Fibroblast of lung (primary cell): Measurements from ENCODE around the gene PCYT1B. TPM values are rescaled to one million over a fixed set of nuclear protein-coding genes. Genes with fewer than 3 reads are reported as not detected.

Experiments
- DNase-seq, 2 donors: peaks; one replicate each; pipeline versions ENCODE4 v3.0.0 to v3.0.0-alpha.2; 2010; ENCODE audit warnings: low read depth in 2 of 2
- H2AFZ ChIP-seq: 2 replicates; pipeline ENCODE4 v1.5.1; 2012; ENCODE audit warnings: low read length, control low read depth, inconsistent platforms
- H3K27ac ChIP-seq: 2 replicates; pipeline ENCODE4 v1.5.1; 2011; ENCODE audit warnings: low read length, control low read depth; ENCODE audit not compliant: insufficient read depth
- H3K27me3 ChIP-seq: 2 replicates; pipeline ENCODE4 v1.5.1; 2011; ENCODE audit warnings: mild to moderate bottlenecking, low read length; ENCODE audit not compliant: control insufficient read depth, insufficient read depth
- H3K36me3 ChIP-seq: 2 replicates; pipeline ENCODE4 v1.5.1; 2011; ENCODE audit warnings: low read length; ENCODE audit not compliant: control insufficient read depth, insufficient read depth
- H3K4me1 ChIP-seq: 2 replicates; pipeline ENCODE4 v1.5.1; 2011; ENCODE audit warnings: low read length; ENCODE audit not compliant: control insufficient read depth, insufficient read depth; ENCODE audit errors: extremely low read depth
- H3K4me2 ChIP-seq: 2 replicates; pipeline ENCODE4 v1.5.1; 2011; ENCODE audit warnings: low read length, control low read depth; ENCODE audit not compliant: insufficient read depth; ENCODE audit errors: extremely low read depth
- H3K4me3 ChIP-seq, 4 experiments: fragments of 200-600 bp in 1 of 4; sonication (generic) in 1 of 4; replicated peaks in 1 of 4; 2 replicates each; pipeline ENCODE4 v1.5.1; 2011 to 2016; ENCODE audit warnings: low read length in 4 of 4, low read depth in 3 of 4, mild to moderate bottlenecking in 3 of 4, control low read depth in 2 of 4, inconsistent platforms in 1 of 4, mixed read lengths in 1 of 4; ENCODE audit not compliant: insufficient read depth in 1 of 4; ENCODE audit errors: control extremely low read depth in 1 of 4
- H3K79me2 ChIP-seq: 2 replicates; pipeline ENCODE4 v1.5.1; 2012; ENCODE audit warnings: mild to moderate bottlenecking, low read length, inconsistent platforms; ENCODE audit not compliant: control insufficient read depth, insufficient read depth
- H3K9ac ChIP-seq: 2 replicates; pipeline ENCODE4 v1.5.1; 2011; ENCODE audit warnings: mild to moderate bottlenecking, low read length, control low read depth; ENCODE audit not compliant: insufficient read depth
- H3K9me3 ChIP-seq: 2 replicates; pipeline ENCODE4 v1.5.1; 2012; ENCODE audit warnings: low read depth, low read length; ENCODE audit not compliant: control insufficient read depth, insufficient read depth
- H4K20me1 ChIP-seq: 2 replicates; pipeline ENCODE4 v1.5.1; 2011; ENCODE audit warnings: low read length; ENCODE audit not compliant: control insufficient read depth, insufficient read depth; ENCODE audit errors: extremely low read depth
- CTCF ChIP-seq, 2 donors: IDR thresholded peaks in 1 of 2; conservative IDR thresholded peaks in 1 of 2; 1 replicate in 1 of 2; 2 replicates in 1 of 2; pipeline ENCODE4 v1.5.1; 2011 to 2012; ENCODE audit warnings: low read length in 2 of 2, control low read depth in 1 of 2, inconsistent platforms in 1 of 2, low read depth in 1 of 2, mild to moderate bottlenecking in 1 of 2
- EZH2 ChIP-seq: IDR thresholded peaks from 2 replicates; pipeline ENCODE4 v1.5.1; 2012; ENCODE audit warnings: low read length, control low read depth, mild to moderate bottlenecking; ENCODE audit errors: missing control alignments
- polyA plus RNA-seq, 2 donors: library from polyadenylated mRNA; depleted of rRNA in 1 of 2; stranded (reverse) in 1 of 2; unstranded in 1 of 2; fragments of >200 nt; gene quantifications; 2 replicates each; pipeline ENCODE4 v1.2.1, GENCODE V29; 2011 to 2012; ENCODE audit warnings: missing spikeins in 1 of 2
- total RNA-seq: library from RNA; depleted of rRNA; stranded (reverse); fragments of >200 nt; gene quantifications from 2 replicates; pipeline ENCODE4 v1.2.1, GENCODE V29; 2014

PCYT1B gene
- total and polyA plus RNA-seq, 2 donors (not counting 1 experiment from before 2014, with no cell fraction given) = 0.17 to 0.34 TPM

- H3K27ac ChIP-seq = no peak overlapping the region
- TF ChIP-seq EZH2 (no peak), CTCF (conservative IDR thresholded peaks at IDR 0.05 in 1 of 2, IDR thresholded peaks at IDR 0.05 in 1 of 2; ENCODE audit: low read depth in 1 of 2, low read length in 2 of 2) (no peak)
These were observed 83.7 kb downstream of the PCYT1B start for GRCh38 chrX:24563291-24564010.

DNA sequence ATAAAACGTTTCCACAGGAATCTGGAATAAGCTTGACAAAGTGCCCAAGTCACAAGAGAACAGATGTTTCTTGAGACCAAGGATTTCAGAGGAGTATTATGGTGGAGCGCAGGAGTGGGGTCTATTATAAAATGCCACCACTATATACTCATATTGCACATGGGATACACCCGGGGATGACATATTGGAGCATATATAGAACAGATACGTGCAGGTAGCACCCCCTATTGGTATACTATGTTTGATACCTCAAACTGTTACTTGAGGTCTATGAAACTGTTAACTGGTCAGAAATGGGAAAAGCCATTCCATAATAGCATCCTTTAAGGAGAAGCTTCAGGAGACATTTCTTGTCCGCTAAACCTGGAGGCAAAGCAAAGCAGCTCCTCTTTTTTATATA lies 86.0 kb downstream of the PCYT1B start:
- no peak for DNase-seq

More at GRCh38 chrX:24563291-24564010, 83.7 kb downstream of the PCYT1B start:
- Histone ChIP-seq H3K4me2 (no peak overlapping the region), H3K36me3 (no peaks in the 10 kb centered on the region), H3K9ac (no peak overlapping the region), H3K27me3 (no peaks in the 10 kb centered on the region), H3K9me3 (no peaks in the 10 kb centered on the region), H3K79me2 (no peaks in the 10 kb centered on the region), H2AFZ (no peak overlapping the region), H3K4me3 (no peak overlapping the region), H3K4me1 (no peaks in the 10 kb centered on the region), H4K20me1 (no peaks in the 10 kb centered on the region)
- no peak for DNase-seq

DNA sequence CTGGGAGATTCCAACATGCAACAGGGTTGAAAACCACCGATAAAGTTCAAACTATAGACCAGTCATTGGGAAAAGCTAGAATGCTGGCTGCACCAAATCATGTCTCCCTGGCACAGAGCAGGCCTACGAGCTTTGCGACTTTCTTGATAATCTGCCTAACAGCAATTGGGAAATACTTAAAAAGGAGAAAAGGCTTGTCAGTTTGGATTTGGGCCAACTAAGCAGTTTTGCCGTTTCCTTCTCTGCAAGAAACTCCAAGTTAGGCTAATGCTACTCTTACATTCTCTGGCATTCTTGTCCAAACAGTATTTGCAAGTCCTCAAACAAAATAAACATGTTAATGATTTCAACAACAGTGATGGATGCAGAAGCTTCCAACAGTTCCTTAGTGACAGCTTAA lies 94.1 kb downstream of the PCYT1B start:
- TF ChIP-seq EZH2 = no peak
- no peaks in the 10 kb centered on the region for H3K27me3 ChIP-seq
- no peaks in the 10 kb centered on the region for H3K79me2 ChIP-seq
- peak in 1 of 2 donors; percentile 23 for DNase-seq
- no peaks in the 10 kb centered on the region for H3K9me3 ChIP-seq
- H3K36me3 ChIP-seq = no peaks in the 10 kb centered on the region
- no peaks in the 10 kb centered on the region for H4K20me1 ChIP-seq
- H2AFZ ChIP-seq = no peak overlapping the region
- H3K27ac ChIP-seq = no peak overlapping the region
- no peaks in the 10 kb centered on the region for H3K4me1 ChIP-seq
- no peak overlapping the region for H3K4me2 ChIP-seq
- no peak overlapping the region for H3K4me3 ChIP-seq
- H3K9ac ChIP-seq = no peak overlapping the region

More for the DNA sequence above, 86.0 kb downstream of the PCYT1B start:
- Histone ChIP-seq H3K4me2 (no peak overlapping the region), H3K79me2 (no peaks in the 10 kb centered on the region), H4K20me1 (no peaks in the 10 kb centered on the region), H3K27ac (no peak overlapping the region), H3K9ac (no peak overlapping the region), H3K36me3 (no peaks in the 10 kb centered on the region), H3K4me3 (no peak overlapping the region), H3K9me3 (no peaks in the 10 kb centered on the region), H3K27me3 (no peaks in the 10 kb centered on the region), H3K4me1 (no peaks in the 10 kb centered on the region), H2AFZ (no peak overlapping the region)
- TF ChIP-seq CTCF (conservative IDR thresholded peaks at IDR 0.05 in 1 of 2, IDR thresholded peaks at IDR 0.05 in 1 of 2; ENCODE audit: low read depth in 1 of 2, low read length in 2 of 2) = no peak
- TF ChIP-seq EZH2 = no peak
